Measurements from ENCODE around the gene TIE1. TPM values are rescaled to one million over a fixed set of nuclear protein-coding genes. Genes with fewer than 3 reads are reported as not detected.

Gene TIE1
- total and polyA plus RNA-seq, 9 donors, result 6.4 to 29.3 (median 11.5) TPM

- Histone ChIP-seq H3K27me3 (no peaks in the 10 kb centered on the region), H3K36me3 (no peaks in the 10 kb centered on the region), H3K9me3 (no peaks in the 10 kb centered on the region), H3K4me1 (ENCODE audit: insufficient read depth) (no peaks in the 10 kb centered on the region), H3K27ac (no peak overlapping the region), H3K4me3 (no peak overlapping the region)
- WGBS, 3 donors, result 98 to 100% (median 99%) methylated on average over 1 of the region's 1 CpG
- intact Hi-C loops (cut with DNase I), result no loop called here
- DNase-seq, result no peak
- TF ChIP-seq POLR2A (IDR thresholded peaks at IDR 0.05) (no peak), EP300 (IDR thresholded peaks at IDR 0.05) (no peak)
- TF ChIP-seq, protein P1, sequence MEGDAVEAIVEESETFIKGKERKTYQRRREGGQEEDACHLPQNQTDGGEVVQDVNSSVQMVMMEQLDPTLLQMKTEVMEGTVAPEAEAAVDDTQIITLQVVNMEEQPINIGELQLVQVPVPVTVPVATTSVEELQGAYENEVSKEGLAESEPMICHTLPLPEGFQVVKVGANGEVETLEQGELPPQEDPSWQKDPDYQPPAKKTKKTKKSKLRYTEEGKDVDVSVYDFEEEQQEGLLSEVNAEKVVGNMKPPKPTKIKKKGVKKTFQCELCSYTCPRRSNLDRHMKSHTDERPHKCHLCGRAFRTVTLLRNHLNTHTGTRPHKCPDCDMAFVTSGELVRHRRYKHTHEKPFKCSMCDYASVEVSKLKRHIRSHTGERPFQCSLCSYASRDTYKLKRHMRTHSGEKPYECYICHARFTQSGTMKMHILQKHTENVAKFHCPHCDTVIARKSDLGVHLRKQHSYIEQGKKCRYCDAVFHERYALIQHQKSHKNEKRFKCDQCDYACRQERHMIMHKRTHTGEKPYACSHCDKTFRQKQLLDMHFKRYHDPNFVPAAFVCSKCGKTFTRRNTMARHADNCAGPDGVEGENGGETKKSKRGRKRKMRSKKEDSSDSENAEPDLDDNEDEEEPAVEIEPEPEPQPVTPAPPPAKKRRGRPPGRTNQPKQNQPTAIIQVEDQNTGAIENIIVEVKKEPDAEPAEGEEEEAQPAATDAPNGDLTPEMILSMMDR (IDR thresholded peaks at IDR 0.05), result no peak
These were observed 26.9 kb downstream of the TIE1 start for GRCh38 chr1:43327549-43328292.

- intact Hi-C loops (cut with DNase I), result no loop called here
- no peaks in the 10 kb centered on the region for H3K4me1 ChIP-seq (ENCODE audit: insufficient read depth)
- no peaks in the 10 kb centered on the region for H3K9me3 ChIP-seq
- no peak overlapping the region for H3K4me3 ChIP-seq
- H3K36me3 ChIP-seq, result no peaks in the 10 kb centered on the region
- H3K27me3 ChIP-seq, result no peaks in the 10 kb centered on the region
- 12% methylated on average over 6 of the region's 6 CpGs for WGBS, 3 donors
- DNase-seq, result peak in 4 of 5 donors; percentile 30 to 58 (median 42)
- TF ChIP-seq EP300 (IDR thresholded peaks at IDR 0.05), result no peak
- TF ChIP-seq, protein P1 (IDR thresholded peaks at IDR 0.05), result no peak
- no peak for TF ChIP-seq POLR2A (IDR thresholded peaks at IDR 0.05)
- no peak overlapping the region for H3K27ac ChIP-seq
These were observed 29.4 kb downstream of the TIE1 start for GRCh38 chr1:43329995-43330751.

DNA sequence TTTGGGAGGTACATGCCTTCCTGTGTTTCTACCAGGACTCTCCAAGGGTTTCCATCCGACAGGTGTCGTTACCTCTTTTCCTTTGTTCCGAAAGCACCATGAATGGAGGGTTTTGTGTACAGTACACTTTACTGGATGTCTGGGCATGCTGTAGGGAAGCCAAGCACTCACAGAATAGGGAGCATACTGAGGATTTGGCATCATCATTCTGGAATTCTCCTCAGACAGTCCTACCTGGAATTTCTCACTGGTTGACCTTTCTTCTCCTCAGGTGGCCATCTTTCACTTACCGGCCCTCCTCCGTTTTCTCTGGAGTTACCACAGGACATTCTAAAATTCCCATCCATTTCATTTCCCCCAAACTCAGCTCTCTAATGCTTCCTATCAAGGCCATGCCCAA is 30.9 kb downstream of the TIE1 start:
- Histone ChIP-seq H3K9me3 (no peaks in the 10 kb centered on the region), H3K27ac (no peak overlapping the region), H3K36me3 (no peaks in the 10 kb centered on the region), H3K4me3 (no peak overlapping the region), H3K4me1 (ENCODE audit: insufficient read depth) (no peaks in the 10 kb centered on the region), H3K27me3 (no peaks in the 10 kb centered on the region)
- DNase-seq, result no peak
- TF ChIP-seq EP300 (IDR thresholded peaks at IDR 0.05) (no peak), POLR2A (IDR thresholded peaks at IDR 0.05) (no peak)
- TF ChIP-seq, protein P1 (IDR thresholded peaks at IDR 0.05), result no peak
- WGBS, 3 donors, result 90 to 98% (median 94%) methylated on average over 5 of the region's 5 CpGs
- intact Hi-C loops (cut with DNase I), result no loop called here

DNA sequence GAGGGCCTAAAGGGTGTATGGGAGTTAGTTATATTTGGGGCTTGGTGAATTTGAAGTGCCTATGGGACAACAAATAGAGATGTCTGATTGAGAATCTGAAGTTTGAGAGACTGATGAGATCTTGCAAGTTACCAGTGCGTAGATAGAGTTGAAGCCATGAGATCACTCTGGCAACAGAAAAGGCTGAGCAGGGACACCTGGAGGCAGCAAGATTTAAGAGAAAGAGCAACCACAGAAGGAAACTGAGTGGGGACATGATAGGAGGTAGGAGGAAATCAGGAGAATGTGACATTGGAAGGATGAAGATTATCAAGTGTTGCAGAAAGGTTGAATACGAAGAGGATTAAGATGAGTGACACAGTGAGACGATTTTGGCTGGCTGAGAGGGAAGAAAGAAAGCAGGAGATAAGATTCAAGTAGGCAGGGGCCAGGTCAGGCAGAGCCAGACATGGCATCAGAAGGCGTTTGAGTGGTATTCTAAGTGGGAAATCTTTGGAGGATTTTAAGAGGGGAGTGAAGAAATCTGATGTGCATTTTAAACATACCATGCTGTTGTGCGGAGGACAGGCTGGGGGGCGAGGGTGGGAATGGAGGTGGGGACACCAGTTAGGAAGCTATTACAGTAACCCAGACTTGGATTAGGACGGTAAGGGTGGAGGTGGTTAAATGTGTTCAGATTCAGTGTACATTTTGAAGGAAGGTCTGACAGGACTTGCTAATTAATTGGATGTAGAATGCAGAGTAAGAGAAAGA is 33.8 kb downstream of the TIE1 start:
- no peaks in the 10 kb centered on the region for H3K27me3 ChIP-seq
- H3K36me3 ChIP-seq, result no peaks in the 10 kb centered on the region
- H3K4me3 ChIP-seq, result no peak overlapping the region
- TF ChIP-seq, protein P1 (IDR thresholded peaks at IDR 0.05), result no peak
- TF ChIP-seq EP300 (IDR thresholded peaks at IDR 0.05) (no peak), POLR2A (IDR thresholded peaks at IDR 0.05) (no peak)
- DNase-seq, result no peak
- H3K4me1 ChIP-seq (ENCODE audit: insufficient read depth), result no peaks in the 10 kb centered on the region
- H3K27ac ChIP-seq, result no peak overlapping the region
- intact Hi-C loops (cut with DNase I), result no loop called here
- WGBS, 3 donors, result 71 to 76% (median 75%) methylated on average over 7 of the region's 7 CpGs
- no peaks in the 10 kb centered on the region for H3K9me3 ChIP-seq

Data from ovary (tissue), 9 donors.